ENCODE results near the gene ARHGAP6.
A peak's percentile ranks its signal among the peaks of the same experiment; 100 is the strongest.
"Not testable (repeated sequence)": the region's sequence is repeated elsewhere in the genome, so short reads cannot be mapped to it uniquely, and the experiment has no call there.

The ARHGAP6 gene

GRCh38 chrX:11641349-11642065 is 24.2 kb downstream of the ARHGAP6 start:
- no peak for DNase-seq

- DNase-seq, result no peak
These were observed 25.6 kb downstream of the ARHGAP6 start for GRCh38 chrX:11640089-11640488.

DNA sequence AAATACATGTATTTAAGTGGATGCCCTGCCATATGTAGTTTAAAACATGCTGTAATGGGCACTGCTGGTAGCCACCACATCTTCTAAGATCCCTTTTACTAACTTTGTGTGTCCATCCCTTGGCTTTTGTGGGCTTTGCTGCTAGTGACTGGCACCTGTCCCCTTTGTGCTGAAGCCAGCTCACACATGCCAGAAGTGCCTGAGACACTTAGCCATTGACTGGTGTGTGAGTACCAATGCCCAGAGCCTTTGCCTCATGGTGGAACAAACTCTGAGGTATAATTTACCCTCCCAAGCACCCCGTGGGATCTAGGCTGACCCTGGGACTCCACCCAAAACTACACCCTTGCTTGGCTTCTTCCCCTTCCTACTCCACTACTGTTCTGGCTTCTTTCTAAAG is 33.0 kb downstream of the ARHGAP6 start:
- no peak for DNase-seq

- DNase-seq, result peak; percentile 37
These were observed 36.0 kb downstream of the ARHGAP6 start for GRCh38 chrX:11629593-11630211.

- DNase-seq, result no peak
These were observed 37.3 kb downstream of the ARHGAP6 start for GRCh38 chrX:11628399-11628798.

DNA sequence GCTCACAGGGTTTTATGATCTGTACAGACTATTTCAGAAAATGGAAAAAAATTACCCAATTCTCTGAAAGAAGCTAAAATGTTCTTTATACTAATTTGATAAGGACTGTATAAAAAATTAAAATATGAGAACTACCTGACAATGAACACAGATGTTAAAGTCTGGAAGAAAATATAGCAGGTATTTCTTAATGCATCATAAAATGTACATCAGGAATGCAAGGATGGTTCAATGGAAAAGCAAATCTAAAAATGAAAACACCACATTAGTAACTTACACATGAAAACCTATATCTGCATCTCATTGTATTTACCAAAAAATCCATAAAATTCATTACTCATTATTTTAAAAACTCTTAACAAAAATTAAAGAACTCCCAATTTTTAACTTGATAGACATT is 39.4 kb downstream of the ARHGAP6 start:
- DNase-seq, result no peak

GRCh38 chrX:11619441-11619840 is 46.3 kb downstream of the ARHGAP6 start:
- DNase-seq, result peak; percentile 25

DNA sequence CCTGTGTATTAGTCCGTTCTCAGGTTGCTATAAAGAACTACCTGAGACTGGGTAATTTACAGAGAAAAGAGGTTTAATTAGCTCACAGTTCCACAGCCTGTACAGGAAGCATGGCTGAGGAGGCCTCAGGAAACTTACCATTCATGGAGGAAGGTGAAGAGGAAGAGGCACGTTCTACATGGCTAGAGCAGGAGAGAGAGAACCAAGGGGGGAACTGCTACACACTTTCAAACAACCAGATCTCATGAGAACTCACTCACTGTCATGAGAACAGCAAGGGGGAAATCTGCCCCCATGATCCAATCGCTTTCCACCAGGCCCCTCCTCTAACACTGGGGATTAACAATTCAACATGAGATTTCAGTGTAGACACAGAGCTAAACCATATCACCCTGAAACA is 51.5 kb downstream of the ARHGAP6 start:
- not testable (repeated sequence) for DNase-seq

GRCh38 chrX:11611965-11612364 is 53.8 kb downstream of the ARHGAP6 start:
- DNase-seq, result no peak

GRCh38 chrX:11611161-11611560 is 54.6 kb downstream of the ARHGAP6 start:
- no peak for DNase-seq

DNA sequence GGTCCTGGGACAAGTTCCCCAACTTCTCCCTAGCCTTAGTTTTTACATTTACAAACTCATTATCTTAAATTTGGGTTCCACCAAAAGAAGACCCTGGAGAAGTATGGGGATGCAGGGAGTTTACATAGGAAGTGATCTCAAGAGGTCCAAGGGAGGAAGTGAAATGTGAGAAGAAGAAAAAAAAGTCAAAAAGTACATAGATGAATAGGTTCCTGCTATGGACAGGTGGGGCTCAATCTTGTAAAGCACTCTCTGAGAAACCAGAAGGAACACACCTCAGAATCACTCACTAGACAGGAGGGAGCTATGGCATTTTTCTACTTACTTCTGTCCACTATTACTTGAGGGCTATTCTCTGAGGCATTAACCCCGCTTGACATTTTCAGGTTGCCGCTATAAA is 56.6 kb downstream of the ARHGAP6 start:
- DNase-seq, result no peak

DNA sequence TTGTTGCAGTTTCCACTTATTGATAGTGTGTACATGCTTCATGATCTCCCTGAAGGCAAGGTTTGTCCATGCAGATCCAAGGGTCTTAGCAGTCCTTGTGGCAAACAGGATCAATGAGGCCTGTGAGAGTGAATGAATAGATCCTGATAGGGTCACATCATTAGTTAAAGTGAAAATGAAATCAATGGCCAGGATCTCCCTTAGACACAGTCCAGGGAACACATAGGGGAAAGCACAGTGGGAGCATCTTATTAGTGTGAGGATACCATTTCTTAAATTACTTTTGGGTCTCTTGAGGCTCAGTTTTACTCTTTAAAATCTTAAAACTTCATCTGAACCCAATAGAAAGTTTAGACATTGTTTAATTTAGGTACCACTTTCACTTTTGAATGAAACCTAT is 59.3 kb downstream of the ARHGAP6 start:
- DNase-seq, result no peak

GRCh38 chrX:11600578-11600977 is 65.1 kb downstream of the ARHGAP6 start:
- DNase-seq, result no peak

- DNase-seq, result no peak
These were observed 68.2 kb downstream of the ARHGAP6 start for GRCh38 chrX:11597479-11597878.

DNA sequence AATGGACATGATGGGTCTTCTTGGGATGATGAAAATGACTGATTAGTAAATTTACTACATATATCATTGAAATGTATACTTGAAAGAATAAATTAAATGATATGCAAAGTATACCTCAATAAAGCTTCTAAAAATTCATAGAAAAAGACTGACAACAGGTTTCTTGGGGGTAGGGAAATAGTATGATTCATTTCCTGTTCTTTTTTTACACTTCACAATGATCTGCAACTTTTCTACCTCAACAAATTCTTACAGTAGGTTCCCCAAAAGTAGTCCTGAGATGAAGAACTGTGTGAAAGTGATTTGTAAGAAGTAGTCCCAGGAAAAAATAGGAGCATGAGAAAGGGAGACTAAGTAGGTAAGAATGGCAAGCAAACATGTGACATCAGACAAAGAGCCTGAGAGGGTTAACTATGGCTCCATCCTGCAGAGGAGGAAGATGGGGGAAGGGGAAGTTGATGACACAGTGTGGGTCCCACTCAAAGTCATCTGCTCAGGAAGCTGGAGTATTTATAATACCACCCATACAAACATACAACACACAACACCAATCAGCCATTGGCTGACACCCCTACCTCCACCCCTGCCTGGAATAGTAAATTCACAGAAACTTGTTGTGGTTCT is 73.9 kb downstream of the ARHGAP6 start:
- DNase-seq, result peak; percentile 1

DNA sequence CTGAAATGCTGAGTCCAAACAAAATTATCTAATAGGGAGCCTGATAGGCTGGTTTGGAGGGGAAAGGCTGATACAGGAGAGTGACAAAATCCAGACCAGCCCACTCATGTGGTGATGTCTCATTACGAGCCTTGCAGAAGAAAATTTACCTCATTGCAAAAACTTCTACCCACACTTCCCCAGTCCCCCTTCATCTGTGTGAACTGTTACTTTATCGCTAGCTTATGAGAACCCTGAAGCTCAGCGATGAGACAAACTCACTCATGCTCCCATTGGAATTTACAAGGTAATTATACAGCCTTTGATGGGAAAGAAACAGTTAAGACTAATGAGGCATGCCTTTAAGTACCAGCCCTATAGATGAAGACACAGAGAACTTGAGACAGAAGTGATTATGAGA is 76.1 kb downstream of the ARHGAP6 start:
- no peak for DNase-seq

- DNase-seq, result no peak
These were observed 77.6 kb downstream of the ARHGAP6 start for GRCh38 chrX:11588097-11588496.

GRCh38 chrX:11585174-11585573 is 80.5 kb downstream of the ARHGAP6 start:
- no peak for DNase-seq

GRCh38 chrX:11580789-11581188 is 84.9 kb downstream of the ARHGAP6 start:
- DNase-seq, result no peak

- peak; percentile 34 for DNase-seq
These were observed 85.8 kb downstream of the ARHGAP6 start for GRCh38 chrX:11579636-11580600.

GRCh38 chrX:11578301-11578700 is 87.4 kb downstream of the ARHGAP6 start:
- DNase-seq, result not testable (repeated sequence)

- no peak for DNase-seq
These were observed 88.1 kb downstream of the ARHGAP6 start for GRCh38 chrX:11577603-11578002.

GRCh38 chrX:11575332-11575731 is 90.4 kb downstream of the ARHGAP6 start:
- no peak for DNase-seq

Measured in EL (cell line).